Keratinocyte (primary cell): ENCODE data around the gene FBXL13. TPM values are rescaled to one million over a fixed set of nuclear protein-coding genes. Genes with fewer than 3 reads are reported as not detected.
"Not testable (repeated sequence)": the region's sequence is repeated elsewhere in the genome, so short reads cannot be mapped to it uniquely, and the experiment has no call there.

Experiments used
- DNase-seq: peaks from one replicate; pipeline ENCODE4 v3.0.0-alpha.2; 2011; ENCODE audit warnings: low read depth, missing footprints, low spot score
- FAIRE-seq: peaks from 2 replicates; lab custom pipeline; 2011; peaks lifted over from hg19 to GRCh38; lab: Jason Lieb, UNC
- H2AFZ ChIP-seq: 2 replicates; pipeline ENCODE4 v1.6.0; 2012; ENCODE audit warnings: low read length, control low read depth, inconsistent platforms; ENCODE audit not compliant: control insufficient read depth
- H3K27ac ChIP-seq: 2 replicates; pipeline ENCODE4 v1.5.1; 2011; ENCODE audit warnings: low read length; ENCODE audit not compliant: control insufficient read depth, insufficient read depth
- H3K27me3 ChIP-seq: 3 replicates; pipeline ENCODE4 v1.6.0; 2011; ENCODE audit warnings: low read length; ENCODE audit not compliant: control insufficient read depth, insufficient read depth; ENCODE audit errors: extremely low read depth
- H3K36me3 ChIP-seq, 2 experiments: 2 replicates in 1 of 2; 3 replicates in 1 of 2; pipeline ENCODE4 v1.5.1; 2011; ENCODE audit warnings: low read length in 2 of 2, mild to moderate bottlenecking in 1 of 2; ENCODE audit not compliant: control insufficient read depth in 2 of 2, insufficient read depth in 2 of 2; ENCODE audit errors: extremely low read depth in 1 of 2
- H3K4me1 ChIP-seq: 3 replicates; pipeline ENCODE4 v1.5.1; 2011; ENCODE audit warnings: low read length; ENCODE audit not compliant: control insufficient read depth, insufficient read depth; ENCODE audit errors: extremely low read depth
- H3K4me2 ChIP-seq: 3 replicates; pipeline ENCODE4 v1.6.0; 2011; ENCODE audit warnings: low read depth, low read length; ENCODE audit not compliant: control insufficient read depth, insufficient read depth; ENCODE audit errors: extremely low read depth
- H3K4me3 ChIP-seq, 3 experiments: fragments of 200-600 bp in 1 of 3; sonication (generic) in 1 of 3; 2 replicates in 2 of 3; 3 replicates in 1 of 3; pipeline ENCODE4 v1.5.1; 2011 to 2016; ENCODE audit warnings: low read length in 3 of 3, mild to moderate bottlenecking in 3 of 3, control low read depth in 2 of 3, inconsistent platforms in 1 of 3, low read depth in 1 of 3, mixed read lengths in 1 of 3, mixed run types in 1 of 3, moderate library complexity in 1 of 3; ENCODE audit not compliant: control insufficient read depth in 2 of 3, insufficient read depth in 2 of 3; ENCODE audit errors: extremely low read depth in 1 of 3
- H3K79me2 ChIP-seq: 2 replicates; pipeline ENCODE4 v1.6.0; 2012; ENCODE audit warnings: low read length; ENCODE audit not compliant: control insufficient read depth, insufficient read depth
- H3K9ac ChIP-seq: 3 replicates; pipeline ENCODE4 v1.6.0; 2011; ENCODE audit warnings: low read length; ENCODE audit not compliant: control insufficient read depth, insufficient read depth; ENCODE audit errors: extremely low read depth
- H3K9me1 ChIP-seq: 3 replicates; pipeline ENCODE4 v1.6.0; 2011; ENCODE audit warnings: low read length; ENCODE audit not compliant: control insufficient read depth, insufficient read depth; ENCODE audit errors: extremely low read depth
- H3K9me3 ChIP-seq: 2 replicates; pipeline ENCODE4 v1.5.1; 2012; ENCODE audit warnings: low read depth, low read length; ENCODE audit not compliant: control insufficient read depth
- H4K20me1 ChIP-seq: 3 replicates; pipeline ENCODE4 v1.6.0; 2011; ENCODE audit warnings: low read length; ENCODE audit not compliant: control insufficient read depth, insufficient read depth; ENCODE audit errors: extremely low read depth
- CTCF ChIP-seq, 3 experiments: IDR thresholded peaks in 1 of 3; conservative IDR thresholded peaks in 1 of 3; optimal IDR thresholded peaks in 1 of 3; 2 replicates in 2 of 3; 3 replicates in 1 of 3; pipeline versions ENCODE3 to v1.5.1; 2011; ENCODE audit warnings: low read length in 3 of 3, mild to moderate bottlenecking in 3 of 3, moderate library complexity in 2 of 3, control low read depth in 1 of 3, inconsistent platforms in 1 of 3; ENCODE audit not compliant: insufficient read depth in 2 of 3; ENCODE audit errors: extremely low read depth in 1 of 3
- EZH2 ChIP-seq: IDR thresholded peaks from one replicate; pipeline ENCODE4 v1.6.1; 2012; ENCODE audit warnings: inconsistent platforms, mild to moderate bottlenecking, low read length, moderate library complexity
- dilution Hi-C: fragments of 300-500 bp; cut with MboI; formaldehyde crosslinking; loops from one replicate; pipeline ENCODE4 v1.7.0; 2020; ENCODE audit warnings: low sequenced_read_pairs; ENCODE audit not compliant: extremely low pct_ligation_motif_present
- polyA plus RNA-seq, 5 experiments: library from polyadenylated mRNA; depleted of rRNA in 3 of 5; stranded (reverse) in 3 of 5; stranded (forward) in 1 of 5; unstranded in 1 of 5; fragments of >200 nt; gene quantifications; 1 replicate in 1 of 5; 2 replicates in 3 of 5; 3 replicates in 1 of 5; pipeline versions ENCODE4 v1.2.1 to v1.2.3, GENCODE V29; 2011 to 2012; ENCODE audit warnings: missing spikeins in 2 of 5, low read depth in 1 of 5, low replicate concordance in 1 of 5

Gene FBXL13
- polyA plus RNA-seq, 1 donor (not counting 4 experiments of a cell fraction or from before 2014, with no cell fraction given): 0.20 TPM

- Histone ChIP-seq H3K4me3 (no peak overlapping the region), H3K4me1 (no peaks in the 10 kb centered on the region), H3K36me3 (no peaks in the 10 kb centered on the region), H3K9ac (no peak overlapping the region), H2AFZ (no peak overlapping the region), H3K27ac (no peak overlapping the region), H3K4me2 (no peak overlapping the region), H3K9me1 (no peaks in the 10 kb centered on the region), H4K20me1 (no peaks in the 10 kb centered on the region), H3K27me3 (no peaks in the 10 kb centered on the region), H3K79me2 (no peaks in the 10 kb centered on the region), H3K9me3 (no peaks in the 10 kb centered on the region)
- FAIRE-seq: no peak
- dilution Hi-C loops: no loop called here
- DNase-seq: no peak
- TF ChIP-seq CTCF (optimal IDR thresholded peaks at IDR 0.05 in 1 of 3, IDR thresholded peaks at IDR 0.05 in 1 of 3, conservative IDR thresholded peaks at IDR 0.05 in 1 of 3; ENCODE audit: extremely low read depth in 1 of 3, insufficient read depth in 2 of 3, low read length in 3 of 3) (no peak), EZH2 (no peak)
Measured at GRCh38 chr7:103031024-103031423, 43.6 kb downstream of the FBXL13 start.

- Histone ChIP-seq H3K36me3 (no peaks in the 10 kb centered on the region), H3K4me3 (no peak overlapping the region), H3K9ac (no peak overlapping the region), H3K9me3 (no peaks in the 10 kb centered on the region), H3K27ac (no peak overlapping the region), H3K9me1 (no peaks in the 10 kb centered on the region), H3K27me3 (no peaks in the 10 kb centered on the region), H3K79me2 (no peaks in the 10 kb centered on the region), H3K4me2 (no peak overlapping the region), H4K20me1 (no peaks in the 10 kb centered on the region), H3K4me1 (no peaks in the 10 kb centered on the region), H2AFZ (no peak overlapping the region)
- FAIRE-seq (no peak), DNase-seq (no peak)
- dilution Hi-C loops: no loop called here
- no peak for TF ChIP-seq CTCF (optimal IDR thresholded peaks at IDR 0.05 in 1 of 3, IDR thresholded peaks at IDR 0.05 in 1 of 3, conservative IDR thresholded peaks at IDR 0.05 in 1 of 3; ENCODE audit: extremely low read depth in 1 of 3, insufficient read depth in 2 of 3, low read length in 3 of 3)
Measured at GRCh38 chr7:103025341-103025740, 49.3 kb downstream of the FBXL13 start.

- H3K27ac ChIP-seq, H3K4me1 ChIP-seq, H3K9ac ChIP-seq, H3K36me3 ChIP-seq, H3K9me3 ChIP-seq, DNase-seq, dilution Hi-C loops, H2AFZ ChIP-seq, H3K27me3 ChIP-seq, H4K20me1 ChIP-seq, H3K79me2 ChIP-seq, H3K4me3 ChIP-seq, H3K9me1 ChIP-seq, H3K4me2 ChIP-seq, FAIRE-seq: not testable (repeated sequence)
Measured at GRCh38 chr7:103023578-103023977, 51.0 kb downstream of the FBXL13 start.

GRCh38 chr7:103021490-103021889, 53.1 kb downstream of the FBXL13 start:
- dilution Hi-C loops, H3K27ac ChIP-seq, H4K20me1 ChIP-seq, FAIRE-seq, H3K9ac ChIP-seq, H3K36me3 ChIP-seq, DNase-seq, H3K9me1 ChIP-seq, H2AFZ ChIP-seq, H3K27me3 ChIP-seq, H3K4me2 ChIP-seq, H3K4me3 ChIP-seq, H3K9me3 ChIP-seq, H3K4me1 ChIP-seq, H3K79me2 ChIP-seq: not testable (repeated sequence)
